Measurements from ENCODE around the gene DOCK1.
A peak's percentile ranks its signal among the peaks of the same experiment; 100 is the strongest.

DOCK1 gene

DNA sequence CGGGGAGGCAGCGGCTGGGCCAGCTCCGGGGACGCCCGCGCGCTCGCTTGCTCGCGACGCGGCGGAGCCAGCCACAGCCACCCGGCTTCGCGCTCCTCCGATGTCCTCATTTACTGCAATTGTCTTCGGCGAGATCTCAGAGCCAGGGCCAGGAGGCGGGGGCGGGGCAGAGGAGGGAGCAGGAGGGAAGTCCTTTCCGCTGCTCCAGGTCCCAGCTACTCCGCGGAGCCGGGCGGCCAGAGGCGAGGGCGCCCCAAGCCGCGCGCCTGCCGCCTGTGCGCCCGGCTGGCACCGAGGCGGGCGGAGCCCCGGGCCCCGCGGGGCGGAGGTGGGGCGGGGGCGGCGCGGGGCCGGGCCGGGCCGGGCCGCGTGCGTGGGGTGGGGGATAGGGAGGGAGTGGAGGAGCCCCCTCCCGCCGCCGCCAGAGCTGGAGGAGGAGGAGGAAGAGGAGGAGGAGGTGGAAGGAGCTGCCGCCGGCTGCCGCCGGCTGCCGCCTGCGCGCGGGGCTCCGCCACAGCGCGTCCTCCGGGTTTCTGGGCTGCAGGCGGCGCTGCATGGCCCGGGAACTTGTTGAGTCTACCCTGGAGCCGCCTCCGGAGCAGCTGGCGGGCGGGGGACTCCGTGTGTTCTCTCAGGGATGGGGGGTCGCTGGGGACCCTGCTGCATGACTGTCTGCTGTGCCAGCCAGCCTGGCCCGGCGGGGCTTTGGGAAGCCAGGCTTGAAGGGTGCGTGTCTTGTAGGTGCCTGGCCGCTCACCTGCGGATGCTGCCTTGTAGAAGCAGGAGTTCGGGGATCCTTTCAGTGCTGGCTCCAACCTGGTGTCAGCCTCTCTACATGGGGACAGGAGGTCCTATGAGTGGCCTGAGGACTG lies 291.3 kb downstream of the DOCK1 start, which contains the start of gene INSYN2A:
Gene INSYN2A, minus strand, starts transcription at position 310 of the 872 bp plus-strand sequence. CDS start 20,196 bp downstream, outside the sequence.
- TF ChIP-seq, protein P1, sequence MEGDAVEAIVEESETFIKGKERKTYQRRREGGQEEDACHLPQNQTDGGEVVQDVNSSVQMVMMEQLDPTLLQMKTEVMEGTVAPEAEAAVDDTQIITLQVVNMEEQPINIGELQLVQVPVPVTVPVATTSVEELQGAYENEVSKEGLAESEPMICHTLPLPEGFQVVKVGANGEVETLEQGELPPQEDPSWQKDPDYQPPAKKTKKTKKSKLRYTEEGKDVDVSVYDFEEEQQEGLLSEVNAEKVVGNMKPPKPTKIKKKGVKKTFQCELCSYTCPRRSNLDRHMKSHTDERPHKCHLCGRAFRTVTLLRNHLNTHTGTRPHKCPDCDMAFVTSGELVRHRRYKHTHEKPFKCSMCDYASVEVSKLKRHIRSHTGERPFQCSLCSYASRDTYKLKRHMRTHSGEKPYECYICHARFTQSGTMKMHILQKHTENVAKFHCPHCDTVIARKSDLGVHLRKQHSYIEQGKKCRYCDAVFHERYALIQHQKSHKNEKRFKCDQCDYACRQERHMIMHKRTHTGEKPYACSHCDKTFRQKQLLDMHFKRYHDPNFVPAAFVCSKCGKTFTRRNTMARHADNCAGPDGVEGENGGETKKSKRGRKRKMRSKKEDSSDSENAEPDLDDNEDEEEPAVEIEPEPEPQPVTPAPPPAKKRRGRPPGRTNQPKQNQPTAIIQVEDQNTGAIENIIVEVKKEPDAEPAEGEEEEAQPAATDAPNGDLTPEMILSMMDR (IDR thresholded peaks at IDR 0.05; ENCODE audit: control insufficient read depth, insufficient read depth, low read depth, low read length, missing control alignments): peak; percentile 33
- H3K4me3 ChIP-seq (ENCODE audit: control insufficient read depth, low read depth, low read length): peak within 1 kb of the TSS; percentile 60
- DNase-seq (ENCODE audit: low read depth): no peak

DNA sequence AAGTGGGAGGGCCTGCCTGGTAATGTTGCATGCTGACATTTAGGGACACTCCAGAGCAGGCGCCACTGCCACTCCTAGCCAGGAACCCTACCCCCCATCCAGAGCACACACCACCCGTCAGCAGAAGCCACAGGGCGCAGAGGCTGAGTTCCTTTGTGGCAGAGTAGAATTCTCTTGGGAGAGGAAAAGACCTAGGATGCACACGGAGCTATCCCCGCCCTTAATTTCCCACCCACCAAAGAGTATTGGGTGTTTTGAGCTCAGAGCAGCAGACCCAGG lies 291.9 kb downstream of the DOCK1 start:
- H3K4me3 ChIP-seq (ENCODE audit: control insufficient read depth, low read depth, low read length): peak overlapping the region; percentile 60
- TF ChIP-seq, protein P1 (IDR thresholded peaks at IDR 0.05; ENCODE audit: control insufficient read depth, insufficient read depth, low read depth, low read length, missing control alignments): no peak
- DNase-seq (ENCODE audit: low read depth): no peak

DNA sequence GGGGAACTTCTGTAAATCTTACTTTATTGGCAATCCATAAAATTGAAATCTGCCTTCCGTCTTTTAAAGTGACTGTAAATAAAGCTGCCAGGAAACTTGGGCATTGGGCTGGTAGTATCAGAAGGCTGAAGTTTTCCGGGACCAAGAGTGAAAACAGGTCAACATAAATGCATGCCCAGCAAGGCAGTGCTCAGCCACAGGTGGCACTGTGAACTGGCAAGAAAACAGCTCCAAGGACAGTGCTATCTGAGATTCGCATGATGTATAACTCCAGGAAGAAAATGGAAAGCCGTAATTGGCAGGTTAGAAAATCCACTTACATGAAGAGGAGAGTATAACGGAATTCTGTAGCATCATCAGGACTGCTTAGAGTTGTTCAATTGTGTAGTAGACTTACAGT lies 293.1 kb downstream of the DOCK1 start:
- DNase-seq (ENCODE audit: low read depth): no peak

DNA sequence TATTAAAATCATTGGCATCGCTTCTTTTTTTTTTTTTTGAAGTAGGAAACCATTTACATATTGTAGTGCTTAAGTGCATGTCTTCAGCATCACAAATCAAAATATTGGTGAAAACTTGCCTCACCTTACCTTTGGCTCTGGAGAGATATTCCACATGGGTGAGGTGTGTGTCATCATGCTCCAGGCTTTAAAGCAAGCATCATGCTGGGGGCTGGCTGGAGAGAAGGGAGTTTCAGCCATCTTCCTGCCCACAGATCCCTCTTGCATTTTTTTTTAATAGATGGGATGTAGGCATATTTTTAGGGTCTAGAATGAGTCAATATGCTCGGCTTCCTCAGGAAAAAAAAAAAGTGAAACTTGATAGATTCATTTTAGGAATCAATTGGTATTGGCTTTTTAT lies 293.5 kb downstream of the DOCK1 start:
- TF ChIP-seq, protein P1 (IDR thresholded peaks at IDR 0.05; ENCODE audit: control insufficient read depth, insufficient read depth, low read depth, low read length, missing control alignments): no peak
- DNase-seq (ENCODE audit: low read depth): no peak

More for the DNA sequence above, 293.1 kb downstream of the DOCK1 start:
- H3K4me3 ChIP-seq (ENCODE audit: control insufficient read depth, low read depth, low read length): no peak overlapping the region
- TF ChIP-seq, protein P1 (IDR thresholded peaks at IDR 0.05; ENCODE audit: control insufficient read depth, insufficient read depth, low read depth, low read length, missing control alignments): peak; percentile 11

DNA sequence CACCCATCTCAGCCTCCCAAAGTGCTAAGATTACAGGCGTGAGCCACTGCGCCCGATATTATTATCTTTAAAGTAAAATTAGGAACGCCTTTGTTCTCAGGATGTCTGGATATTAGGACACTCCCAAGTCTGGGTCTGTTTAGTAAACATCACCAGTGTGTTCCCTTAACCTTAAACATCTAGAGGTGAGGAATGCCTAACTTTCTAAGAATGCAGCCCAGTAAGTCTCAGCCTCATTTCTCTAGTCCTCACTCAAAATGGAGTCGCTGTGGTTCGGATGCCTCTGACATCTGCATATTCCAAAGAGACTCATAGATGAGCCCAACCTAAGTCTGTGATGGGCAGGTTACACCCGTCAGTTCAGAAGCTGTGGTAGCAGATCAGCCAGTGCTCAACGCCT lies 295.4 kb downstream of the DOCK1 start:
- H3K4me3 ChIP-seq (ENCODE audit: control insufficient read depth, low read depth, low read length): no peak overlapping the region
- DNase-seq (ENCODE audit: low read depth): no peak
- TF ChIP-seq, protein P1 (IDR thresholded peaks at IDR 0.05; ENCODE audit: control insufficient read depth, insufficient read depth, low read depth, low read length, missing control alignments): no peak

More for the DNA sequence above, 293.5 kb downstream of the DOCK1 start:
- no peak overlapping the region for H3K4me3 ChIP-seq (ENCODE audit: control insufficient read depth, low read depth, low read length)

DNA sequence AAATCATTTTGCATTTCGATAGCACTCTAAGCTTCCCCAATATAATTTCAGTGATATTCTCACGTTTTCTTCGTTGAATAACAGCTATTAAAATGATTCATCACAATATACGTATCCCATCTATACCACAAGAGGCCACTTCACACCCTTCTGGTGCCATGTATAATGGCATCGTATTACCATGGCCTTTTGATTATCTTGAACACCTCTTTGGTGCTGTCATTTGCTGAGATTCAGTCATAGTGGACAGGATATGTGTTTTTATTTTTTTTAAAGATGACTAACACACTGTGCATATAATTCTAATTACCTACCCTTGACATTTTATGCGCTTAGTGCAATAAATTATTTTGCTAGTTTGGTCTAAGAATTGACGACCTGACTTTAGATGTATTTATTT lies 297.8 kb downstream of the DOCK1 start:
- H3K4me3 ChIP-seq (ENCODE audit: control insufficient read depth, low read depth, low read length): no peak overlapping the region
- DNase-seq (ENCODE audit: low read depth): no peak
- TF ChIP-seq, protein P1 (IDR thresholded peaks at IDR 0.05; ENCODE audit: control insufficient read depth, insufficient read depth, low read depth, low read length, missing control alignments): no peak
